Measurements from ENCODE around the gene DHX9.

The DHX9 gene

GRCh38 chr1:182841368-182841988 is 2.3 kb downstream of the DHX9 start:
- no peak for DNase-seq

GRCh38 chr1:182842265-182842664 is 3.1 kb downstream of the DHX9 start:
- no peak for DNase-seq

DNA sequence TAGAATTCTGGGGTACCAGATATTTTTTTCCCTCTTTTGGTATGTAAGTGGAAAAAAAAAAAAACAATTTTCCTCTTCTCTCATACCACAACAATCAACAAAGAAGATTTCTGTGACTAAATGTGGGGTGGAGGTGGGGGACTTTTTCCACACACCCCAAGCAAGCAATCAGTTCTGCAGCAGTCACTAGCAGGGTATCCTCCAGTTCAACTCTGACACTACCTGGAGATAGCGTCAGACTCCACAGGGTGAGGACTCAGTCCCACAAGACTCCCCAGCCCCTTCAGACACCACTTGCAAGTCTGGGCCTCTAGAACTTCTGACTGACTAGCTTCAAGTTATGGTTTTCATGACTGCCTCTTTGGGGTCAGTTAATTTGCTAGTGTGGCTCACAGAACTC is 6.2 kb downstream of the DHX9 start:
- no peak for DNase-seq

- no peak for DNase-seq
These were observed 6.7 kb downstream of the DHX9 start for GRCh38 chr1:182845894-182846293.

- DNase-seq, result no peak
These were observed 8.0 kb downstream of the DHX9 start for GRCh38 chr1:182847105-182847504.

DNA sequence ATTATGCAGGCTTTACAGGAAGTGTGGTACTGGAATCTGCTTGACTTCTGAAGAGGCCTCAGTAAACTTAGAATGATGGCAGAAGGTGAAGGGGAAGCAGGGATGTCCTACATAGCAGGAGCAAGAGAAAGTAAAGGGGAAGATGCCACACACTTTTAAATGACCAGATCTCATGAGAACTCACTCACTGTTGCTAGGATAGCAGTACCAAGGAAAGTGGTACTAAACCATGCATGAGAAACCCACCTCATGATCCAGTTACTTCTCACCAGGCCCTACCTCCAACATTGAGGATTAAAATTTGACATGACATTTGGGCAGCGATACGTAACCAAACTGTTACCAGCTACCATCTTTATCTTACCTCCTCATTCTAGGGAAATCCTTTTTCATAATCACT is 9.6 kb downstream of the DHX9 start:
- no peak for DNase-seq

DNA sequence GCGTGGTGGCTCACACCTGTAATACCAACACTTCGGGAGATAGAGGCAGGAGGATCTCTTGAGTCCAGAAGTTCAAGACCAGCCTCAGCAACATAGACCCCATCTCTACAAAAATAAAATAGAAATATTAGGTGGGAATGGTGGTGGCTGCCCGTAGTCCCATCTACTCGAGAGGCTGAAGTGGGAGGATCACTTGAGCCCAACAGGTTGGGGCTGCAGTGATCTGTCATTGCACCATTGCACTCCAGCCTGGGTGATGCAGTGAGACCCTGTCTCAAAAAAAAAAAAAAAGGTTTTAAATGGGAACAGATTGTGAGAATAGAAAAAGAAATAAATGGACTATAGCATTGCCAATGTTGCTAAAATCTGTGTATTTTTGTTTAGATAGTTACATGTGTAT is 11.2 kb downstream of the DHX9 start:
- DNase-seq, result no peak

GRCh38 chr1:182851825-182852224 is 12.7 kb downstream of the DHX9 start:
- no peak for DNase-seq

DNA sequence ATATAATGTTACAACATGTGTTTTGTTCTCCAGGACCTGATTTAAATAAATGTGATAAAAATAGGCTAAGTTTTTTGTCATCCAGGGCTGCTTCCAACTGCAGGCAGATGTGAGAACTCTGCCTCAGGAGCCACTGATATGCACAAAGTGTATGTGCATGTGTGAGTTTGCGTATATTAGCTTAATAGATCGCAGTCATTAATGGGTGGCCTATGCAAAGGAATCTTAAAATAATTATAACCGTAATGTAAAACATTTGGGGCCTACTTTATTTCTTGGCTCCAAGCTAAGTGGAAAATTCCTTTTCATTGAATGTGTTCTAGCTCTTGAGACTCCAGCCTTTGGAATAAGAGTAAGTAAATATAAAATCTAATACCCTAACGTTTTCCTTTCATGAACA is 16.8 kb downstream of the DHX9 start:
- DNase-seq, result no peak

DNA sequence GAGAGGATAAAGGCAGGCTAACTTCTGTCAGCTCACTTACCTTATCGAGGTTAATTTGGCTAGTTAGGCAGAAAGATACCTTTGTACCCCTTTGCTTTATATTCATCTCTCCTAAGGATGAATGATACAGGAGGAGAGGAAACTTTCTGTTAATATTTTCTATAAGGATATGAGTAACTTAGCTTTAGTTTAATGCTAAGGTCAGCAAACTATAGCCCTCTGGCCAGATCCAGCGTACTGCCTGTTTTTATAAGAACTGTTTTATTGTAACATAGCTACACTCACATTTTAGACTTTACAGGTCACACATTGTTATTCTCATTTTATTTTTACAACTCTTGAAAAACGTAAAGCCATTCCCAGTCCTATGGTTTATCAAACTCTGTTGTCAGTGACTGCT is 18.1 kb downstream of the DHX9 start:
- no peak for DNase-seq

- DNase-seq, result no peak
These were observed 21.5 kb downstream of the DHX9 start for GRCh38 chr1:182860658-182861057.

DNA sequence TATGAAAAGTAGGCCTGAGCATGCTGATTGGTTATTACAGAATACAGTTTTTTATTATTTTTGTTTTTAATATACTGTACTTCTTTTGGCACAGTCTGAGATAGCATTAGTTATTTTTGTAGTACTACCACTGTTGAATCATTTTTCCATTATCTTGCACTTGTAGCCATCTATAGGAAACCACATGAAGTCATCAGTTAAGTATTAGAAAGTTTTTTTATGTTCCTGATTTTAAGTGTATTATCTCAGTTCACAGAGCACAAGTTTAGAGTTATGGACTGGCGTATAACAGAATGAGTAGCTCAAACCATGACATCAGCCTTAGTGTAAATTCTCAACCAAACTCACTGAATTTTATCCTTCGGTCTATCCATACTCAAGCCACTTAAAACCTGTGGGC is 22.8 kb downstream of the DHX9 start:
- DNase-seq, result no peak

- no peak for DNase-seq
These were observed 23.7 kb downstream of the DHX9 start for GRCh38 chr1:182862827-182863226.

DNA sequence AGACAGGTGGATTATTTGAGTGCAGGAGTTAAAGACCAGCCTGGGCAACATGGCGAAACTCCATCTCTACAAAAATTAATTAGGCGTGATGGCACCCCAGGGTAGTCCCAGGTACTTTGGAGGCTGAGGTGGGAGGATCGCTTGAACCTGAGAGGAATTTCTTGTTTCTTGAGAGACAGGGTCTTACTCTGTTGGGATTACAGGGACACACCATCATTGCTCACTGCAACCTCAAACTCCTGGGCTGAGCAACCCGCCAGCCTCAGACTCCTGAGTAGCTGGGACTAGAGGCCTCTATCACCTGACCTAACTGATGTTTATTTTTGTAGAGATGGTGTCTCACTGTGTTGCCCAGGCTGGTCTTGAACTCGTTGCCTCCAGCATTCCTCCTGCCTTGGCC is 24.8 kb downstream of the DHX9 start:
- no peak for DNase-seq

DNA sequence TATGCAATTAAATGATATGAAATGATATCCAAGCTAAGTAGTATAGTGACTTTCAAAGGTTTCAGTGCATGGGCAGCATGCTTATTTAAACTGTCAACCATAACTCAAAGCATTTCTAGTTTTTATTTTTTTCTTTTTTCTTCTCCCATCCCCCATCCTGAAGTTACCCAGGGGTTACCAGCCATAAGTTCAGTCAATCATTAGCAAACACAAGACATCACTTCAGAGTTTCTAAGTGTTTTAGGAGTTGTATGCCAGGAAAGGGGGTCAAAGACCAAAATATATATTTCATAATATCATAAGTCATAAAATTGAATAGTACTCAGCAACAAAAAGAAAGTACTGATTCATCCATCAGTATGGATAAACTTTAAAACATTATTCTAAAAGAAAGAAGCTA is 28.7 kb downstream of the DHX9 start:
- DNase-seq, result no peak

DNA sequence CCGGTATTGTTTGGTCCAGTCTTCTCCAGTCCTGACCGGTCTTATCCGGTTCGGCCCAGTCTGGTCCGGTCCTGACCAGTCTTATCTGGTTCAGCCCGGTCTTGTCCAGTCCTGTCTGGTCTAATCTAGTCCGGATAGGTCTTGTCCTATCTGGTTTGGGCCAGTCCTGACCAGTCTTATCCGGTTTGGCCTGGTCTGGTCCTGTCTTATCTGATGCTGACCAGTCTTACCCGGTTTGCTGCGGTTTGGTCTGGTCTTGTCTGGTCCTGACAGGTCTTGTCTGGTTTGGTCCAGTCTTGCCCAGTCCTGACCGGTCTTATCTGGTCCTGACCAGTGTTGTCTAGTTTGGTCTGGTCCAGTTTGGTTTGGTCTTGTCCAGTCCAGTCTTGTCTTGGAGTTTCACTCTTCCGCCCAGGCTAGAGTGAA is 30.1 kb downstream of the DHX9 start:
- no peak for DNase-seq

DNA sequence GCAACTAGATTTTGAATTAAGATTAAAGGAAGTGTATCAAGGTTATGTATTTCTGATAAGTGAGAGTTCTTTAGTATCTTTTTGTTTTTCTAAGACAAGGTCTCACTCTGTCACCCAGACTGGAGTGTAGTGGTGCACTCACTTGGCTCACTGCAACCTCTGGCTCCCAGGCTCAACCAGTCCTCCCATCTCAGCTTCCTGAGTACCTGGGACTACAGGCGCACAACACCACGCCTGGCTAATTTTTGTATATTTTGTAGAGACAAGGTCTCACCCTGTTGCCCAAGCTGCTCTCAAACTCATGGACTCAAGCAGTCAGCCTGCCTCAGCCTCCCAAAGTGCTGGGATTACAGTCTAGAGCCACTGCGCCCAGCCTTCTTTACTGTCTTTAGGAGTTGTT is 33.7 kb downstream of the DHX9 start:
- no peak for DNase-seq

DNA sequence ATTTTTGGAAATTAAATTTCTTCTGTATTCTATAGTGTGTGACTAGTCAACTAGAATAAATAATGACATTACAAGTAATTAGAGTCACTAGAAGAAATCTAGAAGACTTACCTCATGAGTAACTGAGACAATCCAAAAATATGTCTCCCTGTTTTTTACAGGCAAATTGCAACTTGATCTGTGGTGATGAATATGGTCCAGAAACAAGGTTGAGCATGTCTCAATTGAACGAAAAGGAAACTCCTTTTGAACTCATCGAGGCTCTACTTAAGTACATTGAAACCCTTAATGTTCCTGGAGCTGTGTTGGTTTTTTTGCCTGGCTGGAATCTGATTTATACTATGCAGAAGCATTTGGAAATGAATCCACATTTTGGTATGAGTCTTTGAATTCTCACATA is 36.7 kb downstream of the DHX9 start:
- no peak for DNase-seq

GRCh38 chr1:182877331-182877730 is 38.2 kb downstream of the DHX9 start:
- DNase-seq, result no peak

DNA sequence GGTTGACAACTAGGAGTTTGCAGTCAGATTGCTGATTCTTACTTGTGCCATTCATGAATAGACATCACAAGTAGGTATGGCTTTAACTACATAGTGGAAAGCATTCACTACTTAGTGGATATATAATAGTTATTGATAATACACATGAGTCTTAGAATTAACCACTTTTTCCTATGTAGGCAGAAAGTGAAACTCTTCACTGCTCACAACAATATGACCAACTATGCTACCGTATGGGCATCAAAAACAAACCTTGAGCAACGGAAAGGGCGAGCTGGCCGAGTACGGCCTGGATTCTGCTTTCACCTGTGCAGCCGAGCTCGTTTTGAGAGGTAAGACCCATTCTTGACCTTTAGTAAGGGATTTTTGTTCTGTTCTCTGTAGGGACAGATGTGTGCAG is 38.7 kb downstream of the DHX9 start:
- DNase-seq, result no peak

DNA sequence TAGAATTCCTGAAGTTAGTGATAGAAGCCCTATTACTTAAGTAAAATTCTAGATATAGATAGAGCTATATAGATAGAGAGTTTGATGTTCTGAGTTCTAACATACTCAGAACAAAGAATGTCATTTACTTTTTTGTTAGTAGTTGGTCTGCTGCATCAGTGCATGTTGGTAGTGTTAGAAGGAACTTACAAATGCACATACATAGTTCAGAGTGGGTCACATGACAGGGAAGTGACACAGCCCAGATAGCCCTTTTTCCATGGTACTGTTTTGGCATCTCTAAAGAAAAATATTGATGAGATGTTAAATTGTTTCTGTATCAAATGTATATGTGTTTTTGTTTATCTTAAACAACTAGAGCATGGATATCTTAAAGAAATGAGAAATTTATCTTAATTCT is 45.7 kb downstream of the DHX9 start:
- DNase-seq, result no peak

DNA sequence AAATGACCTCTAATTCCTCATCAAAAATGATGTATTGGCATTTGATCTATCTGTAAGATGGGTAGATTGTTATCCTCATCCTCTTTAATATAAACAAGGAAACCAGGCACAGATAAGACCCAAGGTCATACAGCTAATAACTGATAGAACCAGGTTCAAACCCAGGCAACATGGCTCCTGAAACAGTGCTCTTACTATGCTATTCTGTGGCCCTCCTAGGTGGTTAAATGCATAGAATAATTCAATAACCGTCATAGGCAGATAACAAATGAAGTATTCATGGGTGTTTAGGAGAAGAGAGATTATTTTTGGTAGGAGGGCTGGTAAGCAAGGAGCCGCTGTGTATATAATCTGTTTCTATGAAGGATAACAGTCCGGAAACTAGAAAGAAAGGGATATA is 46.4 kb downstream of the DHX9 start:
- DNase-seq, result no peak

- DNase-seq, result no peak
These were observed 47.8 kb downstream of the DHX9 start for GRCh38 chr1:182886985-182887384.

DNA sequence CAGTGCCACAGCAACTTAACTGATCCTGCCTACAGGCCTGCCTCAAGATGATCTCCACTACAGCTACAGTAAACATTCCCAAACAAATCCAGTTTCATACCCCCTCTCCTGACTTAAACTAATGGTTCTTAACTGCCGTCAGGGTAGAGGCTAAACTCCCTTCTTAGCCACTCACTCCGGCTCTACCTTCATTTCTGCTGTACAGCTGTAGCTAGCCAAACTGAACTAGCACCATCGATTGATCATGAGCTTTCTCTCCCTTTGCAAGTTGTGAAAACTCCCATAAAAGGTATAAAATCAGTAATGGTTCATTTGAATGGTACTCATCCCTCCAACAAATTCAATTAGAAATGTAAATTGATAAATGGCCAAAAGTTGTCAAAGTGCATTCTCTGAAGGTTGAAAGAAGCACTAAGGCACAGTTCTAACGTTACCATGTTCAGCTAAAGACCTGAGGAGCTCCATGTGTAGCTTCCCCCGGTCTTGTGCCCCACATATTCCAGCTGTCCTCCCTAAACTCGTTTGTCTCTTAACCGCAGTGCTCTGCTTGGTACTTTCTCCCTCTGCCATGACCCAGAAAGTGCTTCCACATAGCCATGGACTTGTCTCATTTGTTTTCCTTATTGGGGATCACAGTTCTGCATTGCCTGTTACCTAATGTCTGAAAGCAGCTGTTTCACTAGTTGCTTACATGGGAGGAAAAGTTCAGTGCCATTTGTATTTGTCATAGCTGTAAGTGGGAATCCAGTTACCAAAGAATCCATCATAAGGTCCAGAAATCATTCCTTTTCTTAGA is 49.8 kb downstream of the DHX9 start:
- no peak for DNase-seq

DNA sequence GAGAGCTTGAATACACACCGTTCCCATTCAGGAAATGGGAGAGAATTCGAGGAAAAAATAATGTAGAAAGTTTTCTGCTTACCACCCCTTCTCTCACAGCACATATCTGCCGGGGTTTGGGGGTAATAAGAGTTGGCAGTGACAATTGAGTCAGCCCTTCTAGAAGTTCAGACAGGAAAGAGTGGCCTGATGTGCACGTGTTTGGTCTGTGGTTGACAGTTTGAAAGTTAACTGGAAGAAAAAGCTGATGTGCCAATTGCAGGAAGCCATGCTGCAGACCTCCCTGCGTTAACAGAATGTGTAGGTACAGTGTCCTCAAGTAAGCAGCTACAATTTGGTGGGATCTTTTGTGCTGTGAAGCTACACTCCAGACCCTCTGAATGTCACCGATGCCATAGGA is 50.9 kb downstream of the DHX9 start:
- no peak for DNase-seq

All from NCI-H1436 treated with DMSO at 0.1 percent for 48 hours (cell line).